ENCODE data around the gene SLC25A40. TPM values are rescaled to one million over a fixed set of nuclear protein-coding genes. Genes with fewer than 3 reads are reported as not detected.

The SLC25A40 gene
- total RNA-seq, 1 experiment from 2014 or later, result 47.7 TPM

- 0 out of 2 replicates have a peak, but pooled peaks cover 4% of the 10 kb centered on the region for H3F3A ChIP-seq (ENCODE audit: insufficient read depth, low read depth)
- H3K4me1 ChIP-seq (replicated peaks; ENCODE audit: insufficient read depth), result no peaks in the 10 kb centered on the region
- no peak overlapping the region for H3K27ac ChIP-seq
- TF ChIP-seq EZH2 (IDR thresholded peaks at IDR 0.05; ENCODE audit: low read depth), result no peak
- no peak for TF ChIP-seq CTCF (conservative IDR thresholded peaks at IDR 0.05)
- peaks cover 48% of the 10 kb centered on the region for H3K79me2 ChIP-seq (ENCODE audit: low read depth)
- ChIA-PET CTCF (no interaction called here), POLR2A (ENCODE audit: unreplicated experiment) (no interaction called here)
- no TSS peak for BruUV-seq (replicated peaks)
- H3K4me2 ChIP-seq, result no peak overlapping the region
- no peaks in the 10 kb centered on the region for H3K27me3 ChIP-seq (ENCODE audit: insufficient read depth, low read depth)
- no peaks in the 10 kb centered on the region for H4K20me1 ChIP-seq (ENCODE audit: insufficient read depth)
- no peak overlapping the region for H3K4me3 ChIP-seq
- peaks cover 37% of the 10 kb centered on the region for H3K36me3 ChIP-seq (ENCODE audit: low read depth)
- no peaks in the 10 kb centered on the region for H3K9me2 ChIP-seq (ENCODE audit: insufficient read depth)
- no peaks in the 10 kb centered on the region for H3K9me3 ChIP-seq (ENCODE audit: insufficient read depth, low read depth)
- no peak overlapping the region for H2AFZ ChIP-seq
- no peak for DNase-seq
- intact Hi-C loops (cut with micrococcal nuclease; ENCODE audit: unreplicated experiment), result loop anchor here (2.0 to 5.0 kb wide), 2 partner anchors 468 to 572 kb away; no protein-coding TSS in a partner anchor
These were observed 8.9 kb upstream of the SLC25A40 start for GRCh38 chr7:87885018-87885417.

GRCh38 chr7:87882151-87882937 lies 6.2 kb upstream of the SLC25A40 start:
- CTCF ChIA-PET, result interaction anchor here (0.5 kb wide), 1 partner anchor 19 kb away, joined by 4 read pairs; no protein-coding TSS in a partner anchor
- H3K27ac ChIP-seq, result no peak overlapping the region
- POLR2A ChIA-PET (ENCODE audit: unreplicated experiment), result no interaction called here
- H3K9me3 ChIP-seq (ENCODE audit: insufficient read depth, low read depth), result no peaks in the 10 kb centered on the region
- TF ChIP-seq EZH2 (IDR thresholded peaks at IDR 0.05; ENCODE audit: low read depth), result no peak
- no peak for TF ChIP-seq CTCF (conservative IDR thresholded peaks at IDR 0.05)
- no TSS peak for BruUV-seq (replicated peaks)
- no peak overlapping the region for H3K4me3 ChIP-seq
- no peak overlapping the region for H3K4me2 ChIP-seq
- H3K36me3 ChIP-seq (ENCODE audit: low read depth), result 0 out of 2 replicates have a peak, but pooled peaks cover 30% of the 10 kb centered on the region
- H3K27me3 ChIP-seq (ENCODE audit: insufficient read depth, low read depth), result no peaks in the 10 kb centered on the region
- H4K20me1 ChIP-seq (ENCODE audit: insufficient read depth), result no peaks in the 10 kb centered on the region
- DNase-seq, result no peak
- H2AFZ ChIP-seq, result no peak overlapping the region
- H3K79me2 ChIP-seq (ENCODE audit: low read depth), result peaks cover 72% of the 10 kb centered on the region
- H3K9me2 ChIP-seq (ENCODE audit: insufficient read depth), result no peaks in the 10 kb centered on the region
- 0 out of 2 replicates have a peak, but pooled peaks cover 1% of the 10 kb centered on the region for H3F3A ChIP-seq (ENCODE audit: insufficient read depth, low read depth)
- intact Hi-C loops (cut with micrococcal nuclease; ENCODE audit: unreplicated experiment), result no loop called here
- peaks cover 11% of the 10 kb centered on the region for H3K4me1 ChIP-seq (replicated peaks; ENCODE audit: insufficient read depth)

DNA sequence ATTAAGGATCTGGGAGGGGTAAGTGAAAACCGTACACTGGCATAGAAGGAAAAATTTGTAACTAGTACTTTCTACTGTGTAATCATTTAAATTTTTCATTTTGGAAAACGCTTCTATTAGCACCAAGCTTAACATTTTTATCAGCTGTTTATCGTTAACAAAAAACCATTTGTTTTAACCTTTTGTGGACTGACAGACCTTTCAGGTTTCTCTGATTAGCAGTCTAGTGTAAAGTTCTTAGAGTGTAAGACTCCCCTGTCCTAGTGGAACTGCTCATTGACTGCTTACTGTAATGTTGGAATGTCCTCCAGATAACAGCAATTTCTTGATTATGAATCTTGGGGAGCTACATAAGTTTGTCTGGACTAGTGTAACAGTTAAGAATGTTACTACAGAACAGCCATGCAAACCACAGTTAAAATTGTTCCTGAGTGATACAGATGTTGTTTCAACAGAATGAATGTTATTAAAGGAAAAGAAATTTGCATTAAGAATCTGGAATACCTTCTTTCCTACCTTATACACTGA lies 2.1 kb upstream of the SLC25A40 start:
- Histone ChIP-seq H3K4me1 (replicated peaks; ENCODE audit: insufficient read depth) (peaks cover 28% of the 10 kb centered on the region), H3K79me2 (ENCODE audit: low read depth) (peaks cover 85% of the 10 kb centered on the region), H3K4me2 (peak overlapping the region; percentile 99), H3K4me3 (peak overlapping the region; percentile 92; the same call in 1 of the 2 replicates), H4K20me1 (ENCODE audit: insufficient read depth) (no peaks in the 10 kb centered on the region), H3K9me3 (ENCODE audit: insufficient read depth, low read depth) (no peaks in the 10 kb centered on the region), H2AFZ (no peak overlapping the region), H3F3A (ENCODE audit: insufficient read depth, low read depth) (peaks cover 23% of the 10 kb centered on the region), H3K9me2 (ENCODE audit: insufficient read depth) (no peaks in the 10 kb centered on the region), H3K27ac (no peak overlapping the region), H3K27me3 (ENCODE audit: insufficient read depth, low read depth) (no peaks in the 10 kb centered on the region), H3K36me3 (ENCODE audit: low read depth) (0 out of 2 replicates have a peak, but pooled peaks cover 17% of the 10 kb centered on the region)
- CTCF ChIA-PET, result interaction anchor here (0.6 kb wide), 1 partner anchor 9 kb away, joined by 3 read pairs; no protein-coding TSS in a partner anchor
- DNase-seq, result no peak
- POLR2A ChIA-PET (ENCODE audit: unreplicated experiment), result no interaction called here
- intact Hi-C loops (cut with micrococcal nuclease; ENCODE audit: unreplicated experiment), result loop anchor here (5.0 to 10.0 kb wide), 3 partner anchors 81 to 653 kb away; partner anchors contain the start of gene SRI
- no TSS peak for BruUV-seq (replicated peaks)
- no peak for TF ChIP-seq CTCF (conservative IDR thresholded peaks at IDR 0.05)
- no peak for TF ChIP-seq EZH2 (IDR thresholded peaks at IDR 0.05; ENCODE audit: low read depth)

Data from PC-9 (cell line).